Adrenal gland (tissue), 12 donors: ENCODE data around the gene SMYD2. TPM values are rescaled to one million over a fixed set of nuclear protein-coding genes. Genes with fewer than 3 reads are reported as not detected.
"Not testable (repeated sequence)": the region's sequence is repeated elsewhere in the genome, so short reads cannot be mapped to it uniquely, and the experiment has no call there.

Experiments
- DNase-seq, 7 donors: peaks; one replicate each; pipeline ENCODE4 v3.0.0-alpha.2; 2019 to 2020
- H3K27ac ChIP-seq, 5 donors: fragments of 200-600 bp; sonication (generic) in 4 of 5; 1 replicate in 3 of 5; 2 replicates in 2 of 5; pipeline versions ENCODE4 v1.5.1 to v1.8.0; 2016 to 2020; ENCODE audit warnings: mild to moderate bottlenecking in 1 of 5
- H3K27me3 ChIP-seq: fragments of 200-600 bp; 2 replicates; pipeline ENCODE4 v1.8.0; 2021
- H3K36me3 ChIP-seq, 2 donors: fragments of 200-600 bp; replicated peaks in 1 of 2; 1 replicate in 1 of 2; 2 replicates in 1 of 2; pipeline versions ENCODE4 v1.5.1 to v1.8.0; 2018 to 2022
- H3K4me1 ChIP-seq, 2 donors: fragments of 200-600 bp; replicated peaks in 1 of 2; 1 replicate in 1 of 2; 2 replicates in 1 of 2; pipeline versions ENCODE4 v1.5.1 to v1.8.0; 2018 to 2021
- H3K4me3 ChIP-seq, 4 donors: fragments of 200-600 bp; sonication (generic) in 3 of 4; one replicate each; pipeline ENCODE4 v1.5.1; 2016 to 2018
- H3K9me3 ChIP-seq, 3 donors: fragments of 200-600 bp; sonication (generic) in 1 of 3; replicated peaks in 1 of 3; 1 replicate in 2 of 3; 2 replicates in 1 of 3; pipeline versions ENCODE4 v1.5.1 to v1.8.0; 2016 to 2021
- POLR2A ChIP-seq, 2 donors: fragments of 450-650 bp; IDR thresholded peaks; one replicate each; pipeline ENCODE4 v1.6.1; 2017; ENCODE audit warnings: antibody characterized with exemption in 2 of 2, mild to moderate bottlenecking in 2 of 2, moderate library complexity in 1 of 2
- WGBS, 4 donors: extraction: QIAGEN DNeasy Blood & Tissue Kit in 2 of 4; methylation state at CpG; one replicate each; pipeline versions ENCODE4 v1.1.5 to v1.1.7; 2013 to 2017; 5-methylcytosine and 5-hydroxymethylcytosine counted together
- intact Hi-C, 2 donors: fragments of 100-400 bp; cut with DNase I; formaldehyde crosslinking; loops; one replicate each; pipeline versions ENCODE4 v1.14.1 to v1.15.0; 2022 to 2023
- polyA plus RNA-seq, 3 donors: library from polyadenylated mRNA; stranded (reverse); fragments of 200-250 nt in 2 of 3; fragments of 350-450 nt in 1 of 3; fragmentation: Illumina TruSeq in 1 of 3; extraction: RNeasy Lipid Tissue Mini Kit (QIAGEN cat#74804) in 1 of 3; gene quantifications; one replicate each; pipeline ENCODE4 v1.2.3, GENCODE V29; 2013 to 2014
- total RNA-seq, 9 donors: library from RNA; depleted of rRNA in 4 of 9; stranded (reverse); fragments of >200 nt in 4 of 9; fragments of 120-200 nt in 1 of 9; fragmentation: NEBNext Ultra II Directional in 1 of 9; extraction: Animal tissue kit (Norgen Biotek cat#: 25700) in 1 of 9; gene quantifications; one replicate each; pipeline versions ENCODE4 v1.1.0 to v1.2.4, GENCODE V29; 2013 to 2023
- TF ChIP-seq, protein P1 (sequence below), 6 experiments: fragments of 450-650 bp in 4 of 6; fragments of 200-600 bp in 2 of 6; sonication (generic) in 1 of 6; IDR thresholded peaks; 1 replicate in 5 of 6; 2 replicates in 1 of 6; pipeline versions ENCODE4 v1.5.1 to v1.8.0; 2016 to 2021; ENCODE audit warnings: antibody characterized with exemption in 6 of 6, mild to moderate bottlenecking in 2 of 6, moderate library complexity in 1 of 6
- donor health status: healthy with polysubstance abuse.
- donor health status: Bipolar disorder and iron deficiency.
- donor health status: DM: yes; HTN: yes; CAD: no.
- donor health status: DM: no; HTN: no; CAD: no.
- donor health status: DM: no; HTN: no; CAD: no.
- donor health status: DM: yes; HTN: yes; CAD: no.

The SMYD2 gene
- total and polyA plus RNA-seq, 12 donors: 11.4 to 67.9 (median 23.2) TPM

GRCh38 chr1:214271995-214272731 is 8.8 kb upstream of the SMYD2 start:
- TF ChIP-seq, protein P1, sequence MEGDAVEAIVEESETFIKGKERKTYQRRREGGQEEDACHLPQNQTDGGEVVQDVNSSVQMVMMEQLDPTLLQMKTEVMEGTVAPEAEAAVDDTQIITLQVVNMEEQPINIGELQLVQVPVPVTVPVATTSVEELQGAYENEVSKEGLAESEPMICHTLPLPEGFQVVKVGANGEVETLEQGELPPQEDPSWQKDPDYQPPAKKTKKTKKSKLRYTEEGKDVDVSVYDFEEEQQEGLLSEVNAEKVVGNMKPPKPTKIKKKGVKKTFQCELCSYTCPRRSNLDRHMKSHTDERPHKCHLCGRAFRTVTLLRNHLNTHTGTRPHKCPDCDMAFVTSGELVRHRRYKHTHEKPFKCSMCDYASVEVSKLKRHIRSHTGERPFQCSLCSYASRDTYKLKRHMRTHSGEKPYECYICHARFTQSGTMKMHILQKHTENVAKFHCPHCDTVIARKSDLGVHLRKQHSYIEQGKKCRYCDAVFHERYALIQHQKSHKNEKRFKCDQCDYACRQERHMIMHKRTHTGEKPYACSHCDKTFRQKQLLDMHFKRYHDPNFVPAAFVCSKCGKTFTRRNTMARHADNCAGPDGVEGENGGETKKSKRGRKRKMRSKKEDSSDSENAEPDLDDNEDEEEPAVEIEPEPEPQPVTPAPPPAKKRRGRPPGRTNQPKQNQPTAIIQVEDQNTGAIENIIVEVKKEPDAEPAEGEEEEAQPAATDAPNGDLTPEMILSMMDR (IDR thresholded peaks at IDR 0.05): no peak
- no peak for TF ChIP-seq POLR2A (IDR thresholded peaks at IDR 0.05)
- no peak for DNase-seq
- intact Hi-C loops: no loop called here
- Histone ChIP-seq H3K36me3 (no peaks in the 10 kb centered on the region), H3K4me3 (no peak overlapping the region), H3K27me3 (peaks cover 38% of the 10 kb centered on the region), H3K4me1 (no peaks in the 10 kb centered on the region), H3K9me3 (no peaks in the 10 kb centered on the region), H3K27ac (no peak overlapping the region)
- 51 to 70% (median 65%) methylated on average over 4 of the region's 4 CpGs for WGBS, 4 donors

DNA sequence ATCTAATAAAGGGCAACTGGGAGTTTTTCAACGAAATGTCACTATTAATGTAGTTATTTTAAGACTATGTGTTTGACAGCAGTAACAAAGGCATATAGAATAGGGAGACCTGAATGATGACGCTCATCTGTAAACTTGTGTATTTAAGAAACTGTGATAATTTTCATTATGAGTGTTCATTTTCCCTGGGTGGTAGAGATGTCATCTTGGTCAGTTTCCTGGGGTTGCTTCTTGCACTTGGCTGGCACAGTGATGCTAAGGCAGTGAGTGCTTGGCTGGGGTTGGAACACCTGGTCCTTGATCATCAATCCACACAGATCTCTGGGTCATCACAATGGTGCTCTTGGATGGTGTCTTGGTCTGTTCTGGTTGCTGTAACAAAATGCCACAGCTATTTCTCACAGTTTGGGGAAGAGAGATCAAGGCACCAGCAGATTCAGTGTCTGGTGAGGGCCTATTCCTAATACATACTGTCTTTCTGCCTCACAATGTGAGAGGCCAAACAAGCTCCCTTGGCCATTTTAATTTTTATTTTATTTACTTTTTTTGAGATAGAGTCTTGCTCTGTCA is 7.9 kb upstream of the SMYD2 start:
- WGBS, 4 donors: 66 to 77% (median 70%) methylated on average over 2 of the region's 2 CpGs
- peaks cover 35% of the 10 kb centered on the region for H3K27me3 ChIP-seq
- DNase-seq: no peak
- H3K4me1 ChIP-seq: no peaks in the 10 kb centered on the region
- TF ChIP-seq, protein P1 (IDR thresholded peaks at IDR 0.05): no peak
- no peak for TF ChIP-seq POLR2A (IDR thresholded peaks at IDR 0.05)
- H3K4me3 ChIP-seq: no peak overlapping the region
- H3K27ac ChIP-seq: no peak overlapping the region
- intact Hi-C loops: no loop called here
- no peaks in the 10 kb centered on the region for H3K9me3 ChIP-seq
- H3K36me3 ChIP-seq: no peaks in the 10 kb centered on the region

- H3K27me3 ChIP-seq: peaks cover 13% of the 10 kb centered on the region
- H3K9me3 ChIP-seq, H3K4me3 ChIP-seq, DNase-seq, H3K27ac ChIP-seq, H3K4me1 ChIP-seq, H3K36me3 ChIP-seq, intact Hi-C loops: not testable (repeated sequence)
- 84 to 94% (median 94%) methylated on average over 4 of the region's 4 CpGs for WGBS, 4 donors
Measured at GRCh38 chr1:214275700-214276099, 5.3 kb upstream of the SMYD2 start.

- H3K27ac ChIP-seq: no peak overlapping the region
- H3K27me3 ChIP-seq: peaks cover 2% of the 10 kb centered on the region
- H3K4me1 ChIP-seq: peaks cover 4 to 6% of the 10 kb centered on the region in 2 donors
- TF ChIP-seq, protein P1 (IDR thresholded peaks at IDR 0.05): no peak
- TF ChIP-seq POLR2A (IDR thresholded peaks at IDR 0.05): no peak
- no peaks in the 10 kb centered on the region for H3K9me3 ChIP-seq
- H3K4me3 ChIP-seq: no peak overlapping the region
- no peak for DNase-seq
- intact Hi-C loops: no loop called here
- H3K36me3 ChIP-seq: no peaks in the 10 kb centered on the region
- 59 to 70% (median 69%) methylated on average over 1 of the region's 1 CpG for WGBS, 4 donors
Measured at GRCh38 chr1:214276786-214277185, 4.2 kb upstream of the SMYD2 start.
